Activated naive CD8-positive, alpha-beta T cell treated with anti-CD3 and anti-CD28 coated beads, Interleukin-2, amount 10 ng/mL, durations not matched to agents 7 days and 5 days (primary cell): ENCODE data around the gene TMEM221. TPM values are rescaled to one million over a fixed set of nuclear protein-coding genes. Genes with fewer than 3 reads are reported as not detected.
A peak's percentile ranks its signal among the peaks of the same experiment; 100 is the strongest.

Experiments
- ATAC-seq: fragments of 150-1000 bp; cut with Tn5 transposase; one replicate; pipeline ENCODE4 v1.10.0; 2021; ENCODE audit warnings: low read depth, moderate library complexity
- POLR2A ChIA-PET: fragments of 350-600 bp; sonication (Branson Sonifier 250); formaldehyde crosslinking; loops from one replicate; lab custom pipeline; 2021; ENCODE audit warnings: antibody characterized with exemption; lab: Charles Lee
- DNase-seq: peaks from one replicate; pipeline ENCODE4 v3.0.0; 2021
- H3K27ac Mint-ChIP-seq: one replicate; pipeline ENCODE4 v1.8.0; 2022; ENCODE audit warnings: mild to moderate bottlenecking, mixed read lengths
- H3K27me3 Mint-ChIP-seq: one replicate; pipeline ENCODE4 v1.8.0; 2022; ENCODE audit warnings: mild to moderate bottlenecking, moderate library complexity, mixed read lengths
- H3K36me3 Mint-ChIP-seq: one replicate; pipeline ENCODE4 v1.8.0; 2021; ENCODE audit warnings: mild to moderate bottlenecking, mixed read lengths
- H3K4me1 Mint-ChIP-seq: one replicate; pipeline ENCODE4 v1.8.0; 2021; ENCODE audit warnings: mixed read lengths
- H3K4me3 Mint-ChIP-seq: one replicate; pipeline ENCODE4 v1.8.0; 2022; ENCODE audit warnings: mild to moderate bottlenecking, moderate library complexity, mixed read lengths
- H3K9me3 Mint-ChIP-seq: one replicate; pipeline ENCODE4 v1.8.0; 2021; ENCODE audit warnings: mixed read lengths
- total RNA-seq, 2 experiments: library from RNA; stranded (reverse); gene quantifications; one replicate each; pipeline ENCODE4 v1.2.3, GENCODE V29; 2021

TMEM221 gene
- not detected for total RNA-seq

GRCh38 chr19:17448131-17448967 lies at the start of gene TMEM221:
Gene TMEM221 (minus strand): TSS chr19:17448668. CDS start chr19:17448462, 206 bp downstream.
- Mint-ChIP-seq H3K36me3 (no peaks in the 10 kb centered on the region), H3K27me3 (peaks cover 23% of the 10 kb centered on the region), H3K4me1 (peaks cover 13% of the 10 kb centered on the region), H3K27ac (no peak within 1 kb of the TSS), H3K9me3 (no peaks in the 10 kb centered on the region), H3K4me3 (peak within 1 kb of the TSS; percentile 51)
- POLR2A ChIA-PET = no interaction called here
- ATAC-seq (peak; percentile 73), DNase-seq (peak; percentile 71)

GRCh38 chr19:17497149-17497798 lies 48.8 kb upstream of the TMEM221 start:
- H3K4me3 Mint-ChIP-seq = no peak overlapping the region
- no peaks in the 10 kb centered on the region for H3K27me3 Mint-ChIP-seq
- DNase-seq = no peak
- ATAC-seq = no peak
- H3K27ac Mint-ChIP-seq = no peak overlapping the region
- POLR2A ChIA-PET = interaction anchor here (1.7 to 2.3 kb wide), 2 partner anchors 14 to 26 kb away, joined by 8 to 12 read pairs; partner anchors contain the start of gene PGLS
- H3K4me1 Mint-ChIP-seq = peaks cover 29% of the 10 kb centered on the region
- peaks cover 1% of the 10 kb centered on the region for H3K36me3 Mint-ChIP-seq
- no peaks in the 10 kb centered on the region for H3K9me3 Mint-ChIP-seq

GRCh38 chr19:17496337-17496997 lies 48.0 kb upstream of the TMEM221 start:
- Mint-ChIP-seq H3K27me3 (no peaks in the 10 kb centered on the region), H3K4me3 (peak overlapping the region; percentile 48), H3K36me3 (peaks cover 1% of the 10 kb centered on the region), H3K9me3 (no peaks in the 10 kb centered on the region), H3K4me1 (peaks cover 31% of the 10 kb centered on the region), H3K27ac (peak overlapping the region; percentile 60)
- DNase-seq = peak; percentile 88
- ATAC-seq = peak; percentile 94
- POLR2A ChIA-PET = interaction anchor here (0.6 to 2.3 kb wide), 4 partner anchors 15 to 91 kb away, joined by 3 to 12 read pairs (median 6); partner anchors contain the start of genes BST2 and PGLS

- Mint-ChIP-seq H3K27ac (peak overlapping the region; percentile 60), H3K9me3 (no peaks in the 10 kb centered on the region), H3K4me1 (peaks cover 35% of the 10 kb centered on the region), H3K27me3 (no peaks in the 10 kb centered on the region), H3K4me3 (no peak overlapping the region), H3K36me3 (peaks cover 1% of the 10 kb centered on the region)
- DNase-seq (no peak), ATAC-seq (no peak)
- POLR2A ChIA-PET = interaction anchor here (0.6 to 2.3 kb wide), 5 partner anchors 15 to 90 kb away, joined by 3 to 12 read pairs (median 4); partner anchors contain the start of genes BST2, PGLS and SLC27A1
Measured at GRCh38 chr19:17495639-17496296, 47.3 kb upstream of the TMEM221 start.

- peak overlapping the region; percentile 82 for H3K27ac Mint-ChIP-seq
- peaks cover 47% of the 10 kb centered on the region for H3K4me1 Mint-ChIP-seq
- no peaks in the 10 kb centered on the region for H3K27me3 Mint-ChIP-seq
Measured at GRCh38 chr19:17491287-17491686, 42.8 kb upstream of the TMEM221 start.

GRCh38 chr19:17490411-17490810 lies 41.9 kb upstream of the TMEM221 start:
- Mint-ChIP-seq H3K4me3 (peak overlapping the region; percentile 59), H3K27me3 (no peaks in the 10 kb centered on the region), H3K27ac (peak overlapping the region; percentile 82), H3K9me3 (no peaks in the 10 kb centered on the region), H3K4me1 (peaks cover 40% of the 10 kb centered on the region), H3K36me3 (peaks cover 6% of the 10 kb centered on the region)
- POLR2A ChIA-PET = interaction anchor here (0.9 to 1.7 kb wide), 3 partner anchors 9 to 85 kb away, joined by 3 to 4 read pairs (median 3); partner anchors contain the start of gene BST2
- peak; percentile 64 for ATAC-seq
- DNase-seq = no peak

More at GRCh38 chr19:17491287-17491686, 42.8 kb upstream of the TMEM221 start:
- Mint-ChIP-seq H3K9me3 (no peaks in the 10 kb centered on the region), H3K4me3 (no peak overlapping the region), H3K36me3 (peaks cover 6% of the 10 kb centered on the region)
- ATAC-seq (no peak), DNase-seq (no peak)
- POLR2A ChIA-PET = no interaction called here

GRCh38 chr19:17489392-17490030 lies 41.0 kb upstream of the TMEM221 start:
- H3K27ac Mint-ChIP-seq = peak overlapping the region; percentile 81
- ATAC-seq (no peak), DNase-seq (no peak)
- H3K27me3 Mint-ChIP-seq = no peaks in the 10 kb centered on the region
- H3K4me1 Mint-ChIP-seq = peaks cover 40% of the 10 kb centered on the region
- no peaks in the 10 kb centered on the region for H3K9me3 Mint-ChIP-seq
- POLR2A ChIA-PET = interaction anchor here (0.5 to 1.7 kb wide), 2 partner anchors 11 to 60 kb away, joined by 3 to 4 read pairs; no protein-coding TSS in a partner anchor
- H3K4me3 Mint-ChIP-seq = peak overlapping the region; percentile 36
- peaks cover 6% of the 10 kb centered on the region for H3K36me3 Mint-ChIP-seq

GRCh38 chr19:17488593-17489391 lies 40.3 kb upstream of the TMEM221 start:
- Mint-ChIP-seq H3K27ac (peak overlapping the region; percentile 81), H3K4me1 (peaks cover 40% of the 10 kb centered on the region), H3K36me3 (peaks cover 6% of the 10 kb centered on the region), H3K4me3 (peak overlapping the region; percentile 64), H3K27me3 (no peaks in the 10 kb centered on the region), H3K9me3 (no peaks in the 10 kb centered on the region)
- POLR2A ChIA-PET = interaction anchor here (0.5 to 1.7 kb wide), 3 partner anchors 12 to 69 kb away, joined by 3 to 4 read pairs (median 3); partner anchors contain the start of gene MVB12A
- ATAC-seq (peak; percentile 85), DNase-seq (peak; percentile 72)

GRCh38 chr19:17487284-17488121 lies 39.0 kb upstream of the TMEM221 start:
- no peak for DNase-seq
- peaks cover 6% of the 10 kb centered on the region for H3K36me3 Mint-ChIP-seq
- H3K4me1 Mint-ChIP-seq = peaks cover 40% of the 10 kb centered on the region
- H3K4me3 Mint-ChIP-seq = peak overlapping the region; percentile 64
- POLR2A ChIA-PET = interaction anchor here (1.5 kb wide), 1 partner anchor 68 kb away, joined by 3 read pairs; the partner anchor contains the start of gene MVB12A
- H3K27me3 Mint-ChIP-seq = no peaks in the 10 kb centered on the region
- no peak for ATAC-seq
- H3K27ac Mint-ChIP-seq = no peak overlapping the region
- H3K9me3 Mint-ChIP-seq = no peaks in the 10 kb centered on the region

GRCh38 chr19:17486545-17487240 lies 38.2 kb upstream of the TMEM221 start:
- H3K27me3 Mint-ChIP-seq = no peaks in the 10 kb centered on the region
- peaks cover 39% of the 10 kb centered on the region for H3K4me1 Mint-ChIP-seq
- H3K36me3 Mint-ChIP-seq = peaks cover 6% of the 10 kb centered on the region
- no peaks in the 10 kb centered on the region for H3K9me3 Mint-ChIP-seq
- no peak overlapping the region for H3K4me3 Mint-ChIP-seq
- DNase-seq (no peak), ATAC-seq (no peak)
- POLR2A ChIA-PET = interaction anchor here (0.6 kb wide), 1 partner anchor 663 kb away, joined by 3 read pairs; no protein-coding TSS in a partner anchor
- H3K27ac Mint-ChIP-seq = no peak overlapping the region
